ENCODE data around the gene RRP12. TPM values are rescaled to one million over a fixed set of nuclear protein-coding genes. Genes with fewer than 3 reads are reported as not detected.

Gene RRP12
- total RNA-seq, 1 donor from 2014 or later = 42.1 TPM

DNA sequence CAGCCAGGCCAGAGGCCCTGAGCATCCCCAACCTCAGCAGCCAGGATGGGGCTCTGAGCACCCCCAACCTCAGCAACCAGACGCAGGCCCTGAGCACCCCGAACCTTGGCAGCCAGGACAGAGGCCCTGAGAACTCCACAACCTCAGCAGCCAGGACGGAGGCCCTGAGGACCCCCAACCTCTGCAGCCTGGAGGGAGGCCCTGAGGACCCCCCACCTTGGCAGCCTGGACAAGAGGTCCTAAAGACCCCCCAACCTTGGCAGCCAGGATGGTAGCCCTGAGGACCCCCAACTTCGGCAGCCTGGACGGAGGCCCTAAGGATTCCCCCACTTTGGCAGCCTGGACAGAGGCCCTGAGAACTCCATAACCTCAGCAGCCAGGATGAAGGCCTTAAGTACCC, 17.0 kb downstream of the RRP12 start:
- DNase-seq (ENCODE audit: low read depth, low spot score) = no peak
- TF ChIP-seq, protein P1, sequence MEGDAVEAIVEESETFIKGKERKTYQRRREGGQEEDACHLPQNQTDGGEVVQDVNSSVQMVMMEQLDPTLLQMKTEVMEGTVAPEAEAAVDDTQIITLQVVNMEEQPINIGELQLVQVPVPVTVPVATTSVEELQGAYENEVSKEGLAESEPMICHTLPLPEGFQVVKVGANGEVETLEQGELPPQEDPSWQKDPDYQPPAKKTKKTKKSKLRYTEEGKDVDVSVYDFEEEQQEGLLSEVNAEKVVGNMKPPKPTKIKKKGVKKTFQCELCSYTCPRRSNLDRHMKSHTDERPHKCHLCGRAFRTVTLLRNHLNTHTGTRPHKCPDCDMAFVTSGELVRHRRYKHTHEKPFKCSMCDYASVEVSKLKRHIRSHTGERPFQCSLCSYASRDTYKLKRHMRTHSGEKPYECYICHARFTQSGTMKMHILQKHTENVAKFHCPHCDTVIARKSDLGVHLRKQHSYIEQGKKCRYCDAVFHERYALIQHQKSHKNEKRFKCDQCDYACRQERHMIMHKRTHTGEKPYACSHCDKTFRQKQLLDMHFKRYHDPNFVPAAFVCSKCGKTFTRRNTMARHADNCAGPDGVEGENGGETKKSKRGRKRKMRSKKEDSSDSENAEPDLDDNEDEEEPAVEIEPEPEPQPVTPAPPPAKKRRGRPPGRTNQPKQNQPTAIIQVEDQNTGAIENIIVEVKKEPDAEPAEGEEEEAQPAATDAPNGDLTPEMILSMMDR (conservative IDR thresholded peaks at IDR 0.05) = no peak
- no peaks in the 10 kb centered on the region for H3K27me3 Mint-ChIP-seq (ENCODE audit: low read depth)
- H3K4me3 Mint-ChIP-seq = no peak overlapping the region
- no peaks in the 10 kb centered on the region for H3K4me1 Mint-ChIP-seq
- H3K9me3 Mint-ChIP-seq = no peaks in the 10 kb centered on the region
- H3K27ac Mint-ChIP-seq (ENCODE audit: unreplicated experiment) = no peak overlapping the region
- H3K36me3 Mint-ChIP-seq (ENCODE audit: low read depth) = peaks cover 5% of the 10 kb centered on the region

DNA sequence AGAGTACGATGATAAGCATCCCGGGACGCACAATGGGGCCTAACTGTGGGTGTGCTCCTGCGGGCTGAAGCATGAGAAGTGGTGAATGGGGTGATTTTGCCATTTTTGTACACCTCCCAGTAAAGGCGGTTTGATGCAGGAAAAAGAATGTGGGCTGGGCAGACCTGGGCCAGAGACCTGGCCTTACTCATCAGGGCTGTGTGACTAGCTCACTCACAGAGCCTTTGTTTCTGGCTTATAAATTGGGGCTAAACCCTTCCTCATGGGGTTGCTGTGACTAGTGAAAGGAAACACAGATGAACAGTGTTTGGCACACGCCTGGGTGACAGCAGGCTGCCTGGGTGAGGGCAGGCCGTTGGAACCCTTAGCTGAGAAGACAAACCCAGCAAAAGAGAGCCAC, 18.0 kb downstream of the RRP12 start:
- no peaks in the 10 kb centered on the region for H3K9me3 Mint-ChIP-seq
- no peaks in the 10 kb centered on the region for H3K4me1 Mint-ChIP-seq
- no peak overlapping the region for H3K4me3 Mint-ChIP-seq
- no peak for DNase-seq (ENCODE audit: low read depth, low spot score)
- TF ChIP-seq, protein P1 (conservative IDR thresholded peaks at IDR 0.05) = no peak
- no peak overlapping the region for H3K27ac Mint-ChIP-seq (ENCODE audit: unreplicated experiment)
- peaks cover 3% of the 10 kb centered on the region for H3K36me3 Mint-ChIP-seq (ENCODE audit: low read depth)
- H3K27me3 Mint-ChIP-seq (ENCODE audit: low read depth) = no peaks in the 10 kb centered on the region

DNA sequence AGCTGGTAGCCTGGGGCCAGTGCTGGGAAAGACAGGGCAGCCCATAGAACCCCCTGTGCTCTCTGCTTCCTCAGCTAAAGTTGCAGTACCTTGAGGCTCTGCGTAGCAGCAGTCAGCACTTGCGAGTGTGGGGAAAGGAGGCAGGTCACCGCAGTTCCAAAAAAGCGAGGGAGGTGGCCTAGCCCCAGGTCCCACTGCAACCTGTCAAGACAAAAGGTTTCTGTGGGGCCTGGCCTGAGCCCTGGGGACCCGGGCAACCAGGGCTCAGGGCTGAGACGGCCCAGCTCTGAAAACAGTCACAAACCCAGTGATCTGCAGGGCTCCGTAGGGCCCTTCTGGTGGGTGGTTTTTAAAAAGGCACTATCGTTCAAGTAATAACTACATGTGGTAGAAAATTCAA, 19.5 kb downstream of the RRP12 start:
- TF ChIP-seq, protein P1 (conservative IDR thresholded peaks at IDR 0.05) = no peak
- DNase-seq (ENCODE audit: low read depth, low spot score) = no peak
- no peaks in the 10 kb centered on the region for H3K9me3 Mint-ChIP-seq
- H3K4me3 Mint-ChIP-seq = no peak overlapping the region
- H3K4me1 Mint-ChIP-seq = no peaks in the 10 kb centered on the region
- no peak overlapping the region for H3K27ac Mint-ChIP-seq (ENCODE audit: unreplicated experiment)
- H3K36me3 Mint-ChIP-seq (ENCODE audit: low read depth) = no peaks in the 10 kb centered on the region
- H3K27me3 Mint-ChIP-seq (ENCODE audit: low read depth) = no peaks in the 10 kb centered on the region

- H3K27ac Mint-ChIP-seq (ENCODE audit: unreplicated experiment) = no peak overlapping the region
- no peaks in the 10 kb centered on the region for H3K36me3 Mint-ChIP-seq (ENCODE audit: low read depth)
- H3K27me3 Mint-ChIP-seq (ENCODE audit: low read depth) = no peaks in the 10 kb centered on the region
- DNase-seq (ENCODE audit: low read depth, low spot score) = no peak
- no peaks in the 10 kb centered on the region for H3K4me1 Mint-ChIP-seq
- no peaks in the 10 kb centered on the region for H3K9me3 Mint-ChIP-seq
- TF ChIP-seq, protein P1 (conservative IDR thresholded peaks at IDR 0.05) = no peak
- H3K4me3 Mint-ChIP-seq = no peak overlapping the region
Measured at GRCh38 chr10:97380516-97380915, 20.6 kb downstream of the RRP12 start.

DNA sequence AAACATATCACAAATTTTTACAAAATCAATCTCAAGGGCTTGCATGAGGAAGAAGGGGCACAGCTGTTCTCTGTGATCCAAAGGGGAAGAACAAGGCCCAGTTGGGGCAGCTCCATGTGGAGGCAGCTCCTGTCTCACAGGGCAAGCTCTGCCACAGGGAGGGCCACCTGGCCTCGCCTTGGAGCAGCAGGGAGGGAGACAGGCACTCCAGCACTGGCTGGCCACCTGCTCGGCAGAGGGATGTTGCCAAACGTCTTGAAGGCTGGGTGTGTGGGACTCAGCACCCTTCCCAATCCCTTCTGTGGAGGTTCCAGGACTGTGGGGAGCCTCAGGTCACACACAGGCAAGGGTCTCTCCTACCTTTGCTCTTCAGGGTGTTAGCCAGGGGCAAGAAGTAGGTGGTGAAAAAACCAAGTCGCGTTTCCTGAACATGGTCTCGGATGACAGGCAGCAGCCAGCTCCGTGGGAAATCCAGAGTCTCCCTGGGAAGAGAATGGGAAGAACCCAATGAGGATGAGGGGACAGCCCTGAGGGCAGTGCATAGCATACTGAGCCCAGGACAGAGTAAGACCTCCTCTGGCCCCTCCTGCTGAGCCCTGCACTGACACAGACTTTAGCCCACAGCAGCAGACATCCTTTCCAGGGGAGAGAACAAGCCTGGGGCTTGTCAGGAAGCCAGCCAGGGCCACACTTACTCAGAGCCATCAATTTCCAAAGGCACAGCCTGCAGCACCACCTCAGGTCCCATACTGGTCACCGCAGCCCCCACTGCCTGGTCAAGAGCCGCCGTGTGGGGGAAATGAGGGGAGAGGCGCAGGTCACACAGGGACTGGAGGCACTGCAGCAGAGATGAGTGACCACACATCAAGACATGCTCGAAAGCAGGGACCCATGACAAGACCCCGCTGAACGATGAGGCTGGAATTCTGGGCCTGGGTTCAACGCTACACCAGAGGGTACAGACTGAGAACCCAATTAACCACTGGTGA, 21.9 kb downstream of the RRP12 start:
- Mint-ChIP-seq H3K4me1 (no peaks in the 10 kb centered on the region), H3K27me3 (ENCODE audit: low read depth) (no peaks in the 10 kb centered on the region), H3K27ac (ENCODE audit: unreplicated experiment) (no peak overlapping the region), H3K9me3 (no peaks in the 10 kb centered on the region), H3K36me3 (ENCODE audit: low read depth) (no peaks in the 10 kb centered on the region), H3K4me3 (no peak overlapping the region)
- DNase-seq (ENCODE audit: low read depth, low spot score) = no peak
- TF ChIP-seq, protein P1 (conservative IDR thresholded peaks at IDR 0.05) = no peak
